HG03135 (cell line): Measurements from ENCODE around the gene KIF2C.
"Not testable (repeated sequence)": the region's sequence is repeated elsewhere in the genome, so short reads cannot be mapped to it uniquely, and the experiment has no call there.

Experiments
- ATAC-seq: cut with Tn5 transposase; IDR thresholded peaks from one replicate; pipeline ENCODE4 v1.9.1; 2021; ENCODE audit warnings: mild to moderate bottlenecking, moderate library complexity; ENCODE audit not compliant: unreplicated experiment

KIF2C gene

GRCh38 chr1:44792736-44793502 lies 53.3 kb downstream of the KIF2C start:
- no peak for ATAC-seq

- not testable (repeated sequence) for ATAC-seq
These were observed 58.2 kb downstream of the KIF2C start for GRCh38 chr1:44797886-44798285.

- ATAC-seq: no peak
These were observed 59.1 kb downstream of the KIF2C start for GRCh38 chr1:44798481-44799365.

GRCh38 chr1:44799770-44800584 lies 60.3 kb downstream of the KIF2C start, which contains the start of gene PLK3:
Gene PLK3, plus strand, starts transcription at chr1:44800377. Its CDS starts 87 bp downstream, at chr1:44800464.
- peak; percentile 78 for ATAC-seq

- no peak for ATAC-seq
These were observed 62.1 kb downstream of the KIF2C start for GRCh38 chr1:44801491-44802305.

GRCh38 chr1:44802306-44803061 lies 62.8 kb downstream of the KIF2C start:
- no peak for ATAC-seq

GRCh38 chr1:44803062-44803311 lies 63.4 kb downstream of the KIF2C start:
- no peak for ATAC-seq

GRCh38 chr1:44803312-44804095 lies 63.9 kb downstream of the KIF2C start:
- ATAC-seq: no peak

- ATAC-seq: no peak
These were observed 65.8 kb downstream of the KIF2C start for GRCh38 chr1:44805311-44806024.

- ATAC-seq: no peak
These were observed 66.5 kb downstream of the KIF2C start for GRCh38 chr1:44806025-44806703.

- ATAC-seq: no peak
These were observed 67.2 kb downstream of the KIF2C start, which contains the start of gene DYNLT4 for GRCh38 chr1:44806704-44807363. Gene DYNLT4, minus strand, starts transcription at chr1:44807351. Its CDS starts 683 bp downstream, at chr1:44806668.

GRCh38 chr1:44807364-44808062 lies 67.9 kb downstream of the KIF2C start:
- ATAC-seq: peak; percentile 38

- ATAC-seq: peak; percentile 12
These were observed 68.7 kb downstream of the KIF2C start, which contains the start of gene BTBD19 for GRCh38 chr1:44808063-44808937. Gene BTBD19, plus strand, starts transcription at chr1:44808523. Its CDS starts 298 bp downstream, at chr1:44808821.

- peak; percentile 54 for ATAC-seq
These were observed 69.6 kb downstream of the KIF2C start for GRCh38 chr1:44808938-44809917.
